HG02973 (cell line): Measurements from ENCODE around the gene PARD3B.

Experiments used
- ATAC-seq: cut with Tn5 transposase; IDR thresholded peaks from one replicate; pipeline ENCODE4 v1.9.1; 2021; ENCODE audit warnings: moderate library complexity; ENCODE audit not compliant: unreplicated experiment

The PARD3B gene

GRCh38 chr2:204933735-204934374 lies 388.6 kb downstream of the PARD3B start:
- ATAC-seq = no peak

GRCh38 chr2:204944927-204945326 lies 399.7 kb downstream of the PARD3B start:
- ATAC-seq = no peak

GRCh38 chr2:204945376-204945775 lies 400.1 kb downstream of the PARD3B start:
- no peak for ATAC-seq

- ATAC-seq = no peak
Observed at GRCh38 chr2:204946892-204947291, 401.6 kb downstream of the PARD3B start.

- ATAC-seq = no peak
Observed at GRCh38 chr2:204947405-204947804, 402.1 kb downstream of the PARD3B start.

GRCh38 chr2:204948024-204948763 lies 402.9 kb downstream of the PARD3B start:
- no peak for ATAC-seq

GRCh38 chr2:204948822-204949221 lies 403.5 kb downstream of the PARD3B start:
- no peak for ATAC-seq

- ATAC-seq = no peak
Observed at GRCh38 chr2:204950695-204951346, 405.5 kb downstream of the PARD3B start.

GRCh38 chr2:204958371-204958770 lies 413.1 kb downstream of the PARD3B start:
- no peak for ATAC-seq

- ATAC-seq = no peak
Observed at GRCh38 chr2:204964414-204964813, 419.1 kb downstream of the PARD3B start.

- ATAC-seq = no peak
Observed at GRCh38 chr2:204966245-204966644, 421.0 kb downstream of the PARD3B start.

- ATAC-seq = no peak
Observed at GRCh38 chr2:204967199-204967960, 422.1 kb downstream of the PARD3B start.

- no peak for ATAC-seq
Observed at GRCh38 chr2:204971206-204971907, 426.1 kb downstream of the PARD3B start.

- ATAC-seq = no peak
Observed at GRCh38 chr2:204972161-204972560, 426.9 kb downstream of the PARD3B start.

GRCh38 chr2:204972606-204973336 lies 427.5 kb downstream of the PARD3B start:
- ATAC-seq = no peak

GRCh38 chr2:204973616-204974015 lies 428.3 kb downstream of the PARD3B start:
- no peak for ATAC-seq

- no peak for ATAC-seq
Observed at GRCh38 chr2:204974487-204974886, 429.2 kb downstream of the PARD3B start.

- ATAC-seq = no peak
Observed at GRCh38 chr2:204977914-204978313, 432.6 kb downstream of the PARD3B start.

- no peak for ATAC-seq
Observed at GRCh38 chr2:204982303-204982702, 437.0 kb downstream of the PARD3B start.

- ATAC-seq = no peak
Observed at GRCh38 chr2:204984518-204984917, 439.2 kb downstream of the PARD3B start.
